Hepatocyte (in vitro differentiated cells): ENCODE results near the gene SHROOM3. TPM values are rescaled to one million over a fixed set of nuclear protein-coding genes. Genes with fewer than 3 reads are reported as not detected.
A peak's percentile ranks its signal among the peaks of the same experiment; 100 is the strongest.

Experiments used
- DNase-seq: peaks from one replicate; pipeline ENCODE4 v3.0.0-alpha.2; 2016; ENCODE audit warnings: low spot score
- H2AFZ ChIP-seq: fragments of 200-600 bp; sonication (generic); 2 replicates; pipeline ENCODE4 v1.6.0; 2016; ENCODE audit warnings: antibody characterized with exemption, mild to moderate bottlenecking
- H3K27ac ChIP-seq: fragments of 200-600 bp; sonication (generic); 2 replicates; pipeline ENCODE4 v1.5.1; 2016; ENCODE audit warnings: mild to moderate bottlenecking
- H3K27me3 ChIP-seq: fragments of 200-600 bp; sonication (generic); 2 replicates; pipeline ENCODE4 v1.6.1; 2016
- H3K36me3 ChIP-seq: fragments of 200-600 bp; sonication (generic); replicated peaks from 2 replicates; pipeline ENCODE4 v1.5.1; 2016; ENCODE audit warnings: low read depth; ENCODE audit not compliant: insufficient read depth
- H3K4me1 ChIP-seq: fragments of 200-600 bp; sonication (generic); 2 replicates; pipeline ENCODE4 v1.5.1; 2016; ENCODE audit warnings: mild to moderate bottlenecking, moderate library complexity; ENCODE audit not compliant: insufficient read depth
- H3K4me2 ChIP-seq: fragments of 200-600 bp; sonication (generic); 2 replicates; pipeline ENCODE4 v1.6.0; 2016
- H3K4me3 ChIP-seq: fragments of 200-600 bp; sonication (generic); 2 replicates; pipeline ENCODE4 v1.5.1; 2016; ENCODE audit warnings: mild to moderate bottlenecking
- H3K79me2 ChIP-seq: fragments of 200-600 bp; sonication (generic); 2 replicates; pipeline ENCODE4 v1.6.0; 2017; ENCODE audit warnings: mild to moderate bottlenecking
- H3K9me2 ChIP-seq: fragments of 200-600 bp; sonication (generic); replicated peaks from 2 replicates; pipeline ENCODE4 v1.6.0; 2017; ENCODE audit warnings: mild to moderate bottlenecking; ENCODE audit not compliant: insufficient read depth
- H3K9me3 ChIP-seq: fragments of 200-600 bp; sonication (generic); 2 replicates; pipeline ENCODE4 v1.5.1; 2016; ENCODE audit warnings: low read depth, mild to moderate bottlenecking
- H4K20me1 ChIP-seq: fragments of 200-600 bp; sonication (generic); 2 replicates; pipeline ENCODE4 v1.6.0; 2016; ENCODE audit warnings: mild to moderate bottlenecking; ENCODE audit not compliant: insufficient read depth, poor library complexity, severe bottlenecking
- CTCF ChIP-seq: fragments of 200-600 bp; sonication (generic); IDR thresholded peaks from 2 replicates; pipeline ENCODE4 v1.5.1; 2016; ENCODE audit warnings: antibody characterized with exemption, mild to moderate bottlenecking; ENCODE audit not compliant: poor library complexity
- EZH2 ChIP-seq: fragments of 200-600 bp; sonication (generic); IDR thresholded peaks from 2 replicates; pipeline ENCODE4 v1.6.1; 2016; ENCODE audit warnings: antibody characterized with exemption, mild to moderate bottlenecking, borderline replicate concordance
- EZH2phosphoT487 ChIP-seq: fragments of 200-600 bp; sonication (generic); IDR thresholded peaks from one replicate; pipeline ENCODE4 v1.6.1; 2018; ENCODE audit warnings: antibody characterized with exemption, mild to moderate bottlenecking, low read depth, moderate library complexity; ENCODE audit not compliant: unreplicated experiment, severe bottlenecking
- WGBS: methylation state at CpG from one replicate; pipeline ENCODE4 v1.1.6; 2016; ENCODE audit warnings: low lambda C conversion rate; ENCODE audit errors: missing lambda C conversion rate; 5-methylcytosine and 5-hydroxymethylcytosine counted together
- polyA plus RNA-seq: library from polyadenylated mRNA; unstranded; fragments of >200 nt; fragmentation: Nextera tagmentation; extraction: Ambion mirVana; gene quantifications from 2 replicates; pipeline ENCODE4 v1.2.1, GENCODE V29; 2016
- total RNA-seq: library from RNA; depleted of rRNA; stranded (reverse); fragments of >200 nt; gene quantifications from 2 replicates; pipeline ENCODE4 v1.2.3, GENCODE V29; 2014

Gene SHROOM3
- total and polyA plus RNA-seq, 2 experiments from 2014 or later: 35.0 to 63.1 TPM

GRCh38 chr4:76502886-76503285 is 67.9 kb downstream of the SHROOM3 start:
- no peaks in the 10 kb centered on the region for H3K9me2 ChIP-seq
- no peaks in the 10 kb centered on the region for H4K20me1 ChIP-seq
- H3K4me1 ChIP-seq: peaks cover 12% of the 10 kb centered on the region
- H3K79me2 ChIP-seq: no peaks in the 10 kb centered on the region
- H3K27me3 ChIP-seq: no peaks in the 10 kb centered on the region
- H3K27ac ChIP-seq: no peak overlapping the region
- 90% methylated on average over 1 of the region's 1 CpG for WGBS
- H3K36me3 ChIP-seq: no peaks in the 10 kb centered on the region
- no peak for DNase-seq
- no peaks in the 10 kb centered on the region for H3K9me3 ChIP-seq
- H2AFZ ChIP-seq: no peak overlapping the region
- TF ChIP-seq EZH2phosphoT487 (no peak), EZH2 (no peak), CTCF (no peak)
- no peak overlapping the region for H3K4me3 ChIP-seq
- H3K4me2 ChIP-seq: no peak overlapping the region

DNA sequence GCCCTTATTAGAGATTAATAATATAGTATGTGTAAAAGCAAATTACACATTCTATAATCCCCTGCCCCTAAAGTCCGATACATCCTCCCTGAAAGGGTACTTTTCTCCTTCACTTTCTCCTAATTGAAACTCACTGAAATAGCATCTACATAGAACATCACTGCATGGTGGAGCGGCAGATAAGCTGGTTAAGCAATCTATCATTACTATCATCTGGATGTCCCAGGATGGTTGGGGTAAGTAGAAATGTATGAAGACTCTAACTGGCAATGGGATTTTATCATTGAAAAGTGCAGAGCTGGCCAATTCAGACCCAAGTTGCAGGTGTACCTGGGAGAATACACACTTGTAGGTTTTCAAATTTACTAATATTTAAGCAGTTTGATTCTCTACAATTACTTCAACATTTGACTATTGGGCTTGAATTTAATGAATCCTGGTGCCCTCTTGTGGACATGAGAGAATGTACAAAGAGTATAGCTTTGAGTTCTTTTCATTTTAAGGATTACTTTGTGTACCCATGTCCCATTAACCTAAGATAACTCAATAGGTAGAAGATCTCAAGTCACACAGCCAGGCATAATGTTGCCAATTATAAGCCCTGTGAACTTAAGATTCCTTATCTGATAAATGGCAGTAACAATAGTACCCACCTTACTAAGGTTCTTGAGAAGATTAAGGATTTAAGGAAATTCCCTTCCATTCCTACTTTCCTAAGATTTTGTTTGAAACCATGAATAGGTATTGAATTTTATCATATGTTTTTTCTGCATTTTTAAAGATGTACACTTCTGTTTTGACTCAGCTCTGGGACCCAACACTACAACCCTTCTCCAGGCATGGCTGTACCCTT is 69.8 kb downstream of the SHROOM3 start:
- no peak overlapping the region for H2AFZ ChIP-seq
- no peaks in the 10 kb centered on the region for H3K27me3 ChIP-seq
- no peaks in the 10 kb centered on the region for H3K36me3 ChIP-seq
- TF ChIP-seq CTCF (peak; percentile 84), EZH2 (no peak)
- no peaks in the 10 kb centered on the region for H3K9me3 ChIP-seq
- no peaks in the 10 kb centered on the region for H3K79me2 ChIP-seq
- H3K4me1 ChIP-seq: no peaks in the 10 kb centered on the region
- DNase-seq: peak; percentile 62
- WGBS: 61% methylated on average over 2 of the region's 2 CpGs
- no peaks in the 10 kb centered on the region for H3K9me2 ChIP-seq
- H3K4me3 ChIP-seq: no peak overlapping the region
- no peak overlapping the region for H3K27ac ChIP-seq
- H3K4me2 ChIP-seq: no peak overlapping the region
- no peaks in the 10 kb centered on the region for H4K20me1 ChIP-seq

- DNase-seq: no peak
- TF ChIP-seq EZH2phosphoT487: no peak
- TF ChIP-seq EZH2: no peak
- no peak for TF ChIP-seq CTCF
- Histone ChIP-seq H2AFZ (no peak overlapping the region), H3K9me3 (no peaks in the 10 kb centered on the region), H3K79me2 (no peaks in the 10 kb centered on the region), H3K4me2 (no peak overlapping the region), H3K27ac (peak overlapping the region; percentile 62), H3K4me3 (no peak overlapping the region), H3K27me3 (no peaks in the 10 kb centered on the region), H3K36me3 (no peaks in the 10 kb centered on the region), H3K4me1 (peaks cover 9% of the 10 kb centered on the region), H4K20me1 (no peaks in the 10 kb centered on the region), H3K9me2 (no peaks in the 10 kb centered on the region)
- 100% methylated on average over 1 of the region's 1 CpG for WGBS
Measured at GRCh38 chr4:76511947-76512346, 76.9 kb downstream of the SHROOM3 start.
